B cell (primary cell): ENCODE results near the gene RSPH6A. TPM values are rescaled to one million over a fixed set of nuclear protein-coding genes. Genes with fewer than 3 reads are reported as not detected.

Source experiments
- ATAC-seq: fragments of 200-7000 bp; cut with Tn5 transposase; one replicate; pipeline ENCODE4 v1.10.0; 2021; ENCODE audit warnings: low read depth, mild to moderate bottlenecking, moderate number of reproducible peaks, moderate library complexity
- CTCF ChIA-PET: fragments of 350-600 bp; sonication (Branson Sonifier 250); formaldehyde crosslinking; loops from one replicate; lab custom pipeline; 2021; ENCODE audit warnings: antibody characterized with exemption, inconsistent platforms; lab: Charles Lee
- POLR2A ChIA-PET: fragments of 350-600 bp; sonication (Branson Sonifier 250); formaldehyde crosslinking; loops from one replicate; lab custom pipeline; 2021; ENCODE audit warnings: antibody characterized with exemption; lab: Charles Lee
- DNase-seq: peaks from one replicate; pipeline ENCODE4 v3.0.0; 2013
- H2AFZ ChIP-seq: 2 replicates; pipeline ENCODE4 v1.6.1; 2012; ENCODE audit warnings: mild to moderate bottlenecking, low read depth, low read length; ENCODE audit not compliant: insufficient read depth, poor library complexity, severe bottlenecking
- H3K27ac ChIP-seq, 2 donors: 1 replicate in 1 of 2; 2 replicates in 1 of 2; pipeline ENCODE4 v1.5.1; 2012 to 2013; ENCODE audit warnings: low read length in 2 of 2, mild to moderate bottlenecking in 2 of 2, moderate library complexity in 1 of 2
- H3K27me3 ChIP-seq, 4 experiments: fragments of 200-600 bp in 1 of 4; sonication (generic) in 1 of 4; replicated peaks in 1 of 4; 1 replicate in 2 of 4; 2 replicates in 2 of 4; pipeline versions ENCODE4 v1.6.1 to v1.7.0; 2013 to 2016; ENCODE audit warnings: low read length in 3 of 4, mild to moderate bottlenecking in 2 of 4, mixed read lengths in 1 of 4, moderate library complexity in 1 of 4; ENCODE audit not compliant: insufficient read depth in 4 of 4, control insufficient read depth in 3 of 4; ENCODE audit errors: control extremely low read depth in 1 of 4
- H3K36me3 ChIP-seq, 2 experiments: replicated peaks in 1 of 2; 1 replicate in 1 of 2; 2 replicates in 1 of 2; pipeline versions ENCODE4 v1.6.1 to v1.7.1; 2013; ENCODE audit warnings: low read length in 1 of 2; ENCODE audit not compliant: insufficient read depth in 2 of 2, control insufficient read depth in 1 of 2; ENCODE audit errors: control extremely low read depth in 1 of 2, extremely low read depth in 1 of 2
- H3K4me1 ChIP-seq, 2 donors: fragments of 200-600 bp in 1 of 2; sonication (generic) in 1 of 2; 1 replicate in 1 of 2; 2 replicates in 1 of 2; pipeline versions ENCODE4 v1.5.1 to v1.6.1; 2013 to 2017; ENCODE audit warnings: low read length in 2 of 2; ENCODE audit not compliant: control insufficient read depth in 2 of 2, insufficient read depth in 2 of 2
- H3K4me2 ChIP-seq: replicated peaks from 2 replicates; pipeline ENCODE3; 2012; ENCODE audit warnings: mild to moderate bottlenecking, low read depth, low read length; ENCODE audit not compliant: poor library complexity, severe bottlenecking
- H3K4me3 ChIP-seq, 5 experiments: fragments of 200-600 bp in 1 of 5; sonication (generic) in 1 of 5; 1 replicate in 3 of 5; 2 replicates in 2 of 5; pipeline versions ENCODE4 v1.5.1 to v1.7.0; 2011 to 2016; ENCODE audit warnings: low read length in 4 of 5, mild to moderate bottlenecking in 4 of 5, low read depth in 2 of 5, control low read depth in 1 of 5, moderate library complexity in 1 of 5; ENCODE audit not compliant: insufficient read depth in 1 of 5; ENCODE audit errors: control extremely low read depth in 1 of 5, extremely low read depth in 1 of 5
- H3K79me2 ChIP-seq: fragments of 200-600 bp; sonication (generic); one replicate; pipeline ENCODE4 v1.6.0; 2016; ENCODE audit warnings: low read length; ENCODE audit not compliant: control insufficient read depth, insufficient read depth
- H3K9ac ChIP-seq: fragments of 200-600 bp; sonication (generic); 2 replicates; pipeline ENCODE4 v1.6.1; 2017; ENCODE audit warnings: mild to moderate bottlenecking, low read length, moderate library complexity
- H3K9me3 ChIP-seq, 3 donors: one replicate each; pipeline versions ENCODE4 v1.6.1 to v1.7.1; 2013; ENCODE audit warnings: low read length in 2 of 3; ENCODE audit not compliant: control insufficient read depth in 2 of 3, insufficient read depth in 1 of 3; ENCODE audit errors: control extremely low read depth in 1 of 3
- H4K20me1 ChIP-seq: 2 replicates; pipeline ENCODE4 v1.6.0; 2012; ENCODE audit warnings: mild to moderate bottlenecking, low read length; ENCODE audit not compliant: insufficient read depth, control insufficient read depth, poor library complexity, severe bottlenecking
- H3K27ac Mint-ChIP-seq: one replicate; pipeline ENCODE4 v1.8.0; 2021; ENCODE audit warnings: mixed read lengths
- H3K27me3 Mint-ChIP-seq: one replicate; pipeline ENCODE4 v1.8.0; 2021; ENCODE audit warnings: mixed read lengths
- H3K4me1 Mint-ChIP-seq: one replicate; pipeline ENCODE4 v1.8.0; 2021; ENCODE audit warnings: mixed read lengths
- H3K4me3 Mint-ChIP-seq: one replicate; pipeline ENCODE4 v1.8.0; 2021; ENCODE audit warnings: mixed read lengths
- H3K9me3 Mint-ChIP-seq: one replicate; pipeline ENCODE4 v1.8.0; 2022; ENCODE audit warnings: mixed read lengths; ENCODE audit not compliant: insufficient read depth
- EZH2 ChIP-seq: IDR thresholded peaks from 2 replicates; pipeline ENCODE4 v1.6.1; 2012; ENCODE audit warnings: borderline replicate concordance, low read depth, mild to moderate bottlenecking, moderate library complexity, low read length; ENCODE audit not compliant: insufficient read depth, poor library complexity, severe bottlenecking
- WGBS: methylation state at CpG from one replicate; pipeline ENCODE4 v1.1.5; 2013; ENCODE audit warnings: missing lambda C conversion rate; ENCODE audit not compliant: insufficient coverage; 5-methylcytosine and 5-hydroxymethylcytosine counted together
- intact Hi-C: fragments of 100-400 bp; cut with micrococcal nuclease; formaldehyde crosslinking; loops from one replicate; pipeline ENCODE4 v1.10.0; 2022
- polyA plus RNA-seq: library from polyadenylated mRNA; depleted of rRNA; stranded (reverse); fragments of >200 nt; gene quantifications from 2 replicates; pipeline ENCODE4 v1.2.3, GENCODE V29; 2012
- total RNA-seq, 2 donors: library from RNA; stranded (reverse); fragments of 120-200 nt in 1 of 2; gene quantifications; 1 replicate in 1 of 2; 2 replicates in 1 of 2; pipeline versions ENCODE4 v1.2.3 to v1.2.4, GENCODE V29; 2013 to 2022
- TF ChIP-seq, protein P1 (sequence below): fragments of 200-600 bp; IDR thresholded peaks from one replicate; pipeline ENCODE4 v1.8.0; 2022; ENCODE audit warnings: antibody characterized with exemption, mild to moderate bottlenecking

Gene RSPH6A
- total and polyA plus RNA-seq, 2 donors (not counting 1 experiment from before 2014, with no cell fraction given): 0.03 to 0.62 TPM

DNA sequence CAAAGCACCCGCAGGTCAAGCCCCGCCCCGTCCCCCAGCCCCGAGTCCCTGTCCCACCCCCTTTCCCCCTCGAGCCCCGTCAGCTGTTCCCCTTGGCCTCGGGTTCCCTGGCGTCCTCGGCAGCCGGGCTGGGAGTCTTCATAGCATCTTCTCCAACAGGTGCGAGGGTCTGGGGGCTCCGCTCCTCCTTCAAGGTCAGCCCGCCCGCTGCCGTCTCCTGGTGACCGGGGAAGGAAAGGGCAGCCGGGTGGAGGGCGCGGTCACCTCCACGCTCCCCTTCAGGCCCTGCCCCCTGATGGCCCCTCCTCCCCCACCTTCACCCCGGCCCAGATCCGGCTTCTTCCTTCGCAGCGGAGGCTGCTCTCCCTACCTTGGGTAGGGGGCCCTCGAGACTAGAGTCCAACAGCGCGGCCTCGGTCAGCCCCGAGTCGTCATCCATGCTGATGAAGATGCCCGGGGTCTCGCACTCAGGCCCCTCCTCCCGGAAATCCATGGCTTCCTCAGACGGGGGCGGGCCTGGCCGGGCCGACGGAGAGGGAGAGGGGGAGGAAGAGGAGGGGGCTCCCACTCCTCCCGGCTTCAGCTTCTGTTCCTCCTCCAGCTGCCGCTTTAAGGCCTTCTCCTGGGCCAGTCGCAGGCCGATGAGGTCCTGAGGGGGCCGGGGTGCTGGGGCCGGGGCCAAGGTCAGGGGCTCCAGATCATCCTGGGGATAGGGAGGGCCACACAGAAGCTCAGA lies 541 bp upstream of the RSPH6A start:
- peak overlapping the region; percentile 52 for H3K4me3 Mint-ChIP-seq

More for the DNA sequence above, 541 bp upstream of the RSPH6A start:
- no peak for TF ChIP-seq EZH2
- TF ChIP-seq, protein P1, sequence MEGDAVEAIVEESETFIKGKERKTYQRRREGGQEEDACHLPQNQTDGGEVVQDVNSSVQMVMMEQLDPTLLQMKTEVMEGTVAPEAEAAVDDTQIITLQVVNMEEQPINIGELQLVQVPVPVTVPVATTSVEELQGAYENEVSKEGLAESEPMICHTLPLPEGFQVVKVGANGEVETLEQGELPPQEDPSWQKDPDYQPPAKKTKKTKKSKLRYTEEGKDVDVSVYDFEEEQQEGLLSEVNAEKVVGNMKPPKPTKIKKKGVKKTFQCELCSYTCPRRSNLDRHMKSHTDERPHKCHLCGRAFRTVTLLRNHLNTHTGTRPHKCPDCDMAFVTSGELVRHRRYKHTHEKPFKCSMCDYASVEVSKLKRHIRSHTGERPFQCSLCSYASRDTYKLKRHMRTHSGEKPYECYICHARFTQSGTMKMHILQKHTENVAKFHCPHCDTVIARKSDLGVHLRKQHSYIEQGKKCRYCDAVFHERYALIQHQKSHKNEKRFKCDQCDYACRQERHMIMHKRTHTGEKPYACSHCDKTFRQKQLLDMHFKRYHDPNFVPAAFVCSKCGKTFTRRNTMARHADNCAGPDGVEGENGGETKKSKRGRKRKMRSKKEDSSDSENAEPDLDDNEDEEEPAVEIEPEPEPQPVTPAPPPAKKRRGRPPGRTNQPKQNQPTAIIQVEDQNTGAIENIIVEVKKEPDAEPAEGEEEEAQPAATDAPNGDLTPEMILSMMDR: no peak
- peaks cover 0 to 16% of the 10 kb centered on the region in 2 experiments for H3K36me3 ChIP-seq
- peak overlapping the region; percentile 78 for H3K4me2 ChIP-seq
- peak overlapping the region in 3 of 5 experiments; percentile 23 to 36 (median 33) for H3K4me3 ChIP-seq
- no peaks in the 10 kb centered on the region for H3K9me3 Mint-ChIP-seq
- no peak for ATAC-seq
- H2AFZ ChIP-seq: peak overlapping the region; percentile 46
- peaks cover 14% of the 10 kb centered on the region for H4K20me1 ChIP-seq
- H3K4me1 ChIP-seq: peaks cover 19 to 23% of the 10 kb centered on the region in 2 donors
- no peak overlapping the region for H3K27ac Mint-ChIP-seq
- CTCF ChIA-PET: interaction anchor here (0.7 to 2.0 kb wide), 5 partner anchors 15 to 88 kb away, joined by 3 to 23 read pairs (median 4); partner anchors contain the start of gene SIX5
- peaks cover 0 to 6% (median 2%) of the 10 kb centered on the region in 4 experiments for H3K27me3 ChIP-seq
- DNase-seq: peak; percentile 45
- H3K27ac ChIP-seq: no peak overlapping the region
- peaks cover 3% of the 10 kb centered on the region for H3K27me3 Mint-ChIP-seq
- H3K4me1 Mint-ChIP-seq: peaks cover 11% of the 10 kb centered on the region
- POLR2A ChIA-PET: no interaction called here
- no peaks in the 10 kb centered on the region for H3K9me3 ChIP-seq
- peak overlapping the region; percentile 47 for H3K9ac ChIP-seq
- intact Hi-C loops: loop anchor here (2.0 kb wide), 2 partner anchors 23 to 201 kb away; partner anchors contain the start of gene DMWD
- no peaks in the 10 kb centered on the region for H3K79me2 ChIP-seq
- WGBS: 26% methylated on average over 32 of the region's 44 CpGs
